Measurements from ENCODE around the gene ODAM.
"Not testable (repeated sequence)": the region's sequence is repeated elsewhere in the genome, so short reads cannot be mapped to it uniquely, and the experiment has no call there.

The ODAM gene

DNA sequence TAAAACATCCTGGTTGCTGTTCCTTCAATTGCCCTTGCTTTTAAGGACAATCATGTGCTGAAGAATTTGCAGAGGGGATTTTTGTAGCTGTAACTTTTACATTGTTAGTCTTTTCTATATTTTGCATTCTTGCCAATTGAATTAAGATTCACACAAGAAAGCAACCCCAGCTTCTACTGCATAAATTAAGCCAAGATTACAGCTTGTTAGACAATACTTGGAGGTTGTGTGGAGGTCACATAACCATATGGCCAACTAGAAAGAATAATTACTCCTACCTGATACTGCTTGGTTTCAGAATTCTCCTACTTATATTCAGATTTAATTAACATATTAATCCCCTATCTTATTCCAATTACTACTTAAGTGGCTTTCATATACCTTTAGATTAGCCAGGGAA is 26.3 kb downstream of the ODAM start:
- not testable (repeated sequence) for DNase-seq (ENCODE audit: low read depth)

- DNase-seq (ENCODE audit: low read depth), result peak; percentile 11
These were observed 30.3 kb downstream of the ODAM start, which contains the start of gene FDCSP for GRCh38 chr4:70225824-70226223. Gene FDCSP, plus strand, starts transcription at chr4:70226124. Its CDS starts 5,071 bp downstream, at chr4:70231195.

- DNase-seq (ENCODE audit: low read depth), result peak; percentile 44
These were observed 40.6 kb downstream of the ODAM start for GRCh38 chr4:70236125-70236524.

- peak; percentile 9 for DNase-seq (ENCODE audit: low read depth)
These were observed 43.8 kb downstream of the ODAM start for GRCh38 chr4:70239131-70239883.

- peak; percentile 94 for DNase-seq (ENCODE audit: low read depth)
These were observed 44.5 kb downstream of the ODAM start for GRCh38 chr4:70239884-70240591.

DNA sequence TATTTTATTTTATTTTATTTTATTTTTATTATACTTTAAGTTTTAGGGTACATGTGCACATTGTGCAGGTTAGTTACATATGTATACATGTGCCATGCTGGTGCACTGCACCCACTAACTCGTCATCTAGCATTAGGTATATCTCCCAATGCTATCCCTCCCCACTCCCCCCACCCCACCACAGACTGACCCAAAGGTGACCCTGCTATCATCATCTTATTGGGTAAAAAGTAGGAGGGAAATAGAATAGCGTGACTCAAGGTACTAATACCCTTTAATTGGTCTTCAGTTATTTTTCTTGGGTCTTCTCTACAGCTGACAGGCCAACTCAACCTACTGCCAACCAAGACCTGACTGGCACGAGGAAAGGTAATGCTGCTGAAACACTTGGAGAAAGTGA is 46.8 kb downstream of the ODAM start, which contains the start of gene CSN3:
Gene CSN3, plus strand, starts transcription at position 301 of the 400 bp plus-strand sequence. CDS start 2,223 bp downstream, outside the sequence.
- not testable (repeated sequence) for DNase-seq (ENCODE audit: low read depth)

DNA sequence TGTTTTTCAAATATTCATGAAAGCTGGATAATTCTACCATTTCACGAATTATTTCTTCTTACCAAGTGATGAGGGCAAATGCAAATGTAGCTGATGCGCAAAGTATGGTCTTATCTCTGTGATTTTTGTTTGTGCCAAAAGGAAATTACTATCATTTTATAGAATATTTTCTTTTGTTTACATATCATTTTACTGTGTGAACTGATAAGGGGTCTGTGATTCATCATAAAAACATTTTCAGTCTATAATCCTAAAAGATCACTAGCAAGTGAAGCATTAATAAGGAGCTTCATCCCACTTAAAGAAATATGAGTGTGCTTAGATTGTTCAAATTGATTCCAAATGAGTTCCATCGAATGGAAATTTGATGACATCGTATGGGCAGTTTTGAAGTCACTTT is 47.6 kb downstream of the ODAM start:
- peak; percentile 19 for DNase-seq (ENCODE audit: low read depth)

DNA sequence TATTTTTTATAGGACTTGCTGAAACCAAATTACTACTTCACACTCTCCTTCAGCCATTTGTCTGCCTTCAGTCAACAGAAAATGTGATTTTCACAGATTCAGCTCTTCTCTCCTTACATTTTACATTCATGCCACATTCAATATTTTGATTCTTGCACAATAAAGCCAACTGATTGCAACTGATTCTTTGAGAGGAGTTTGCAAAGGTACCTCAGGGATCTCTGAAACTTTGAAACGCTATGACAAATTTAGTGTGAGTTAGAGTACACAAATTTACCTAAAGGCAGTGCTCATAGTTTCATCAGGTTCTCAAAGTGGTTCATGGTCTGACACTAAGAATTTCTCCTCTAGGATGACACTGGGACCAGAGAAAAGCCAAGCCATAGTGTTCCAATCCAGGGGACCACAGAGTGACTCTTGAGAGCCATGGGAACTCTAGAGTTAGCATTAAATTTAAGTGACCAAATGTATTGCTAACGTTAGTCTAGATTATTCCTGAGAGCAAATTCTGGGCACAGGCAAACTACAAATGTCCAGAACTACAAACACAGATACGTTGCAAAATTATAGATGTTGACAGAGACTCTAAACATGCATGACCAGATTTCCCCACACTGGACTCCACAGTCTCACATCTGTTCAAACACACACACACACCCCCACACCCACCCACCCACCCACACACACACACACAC is 55.9 kb downstream of the ODAM start:
- DNase-seq (ENCODE audit: low read depth), result no peak

GRCh38 chr4:70251945-70252277 is 56.4 kb downstream of the ODAM start:
- no peak for DNase-seq (ENCODE audit: low read depth)

Data from amniotic epithelial cell (primary cell).